Hematopoietic multipotent progenitor cell treated with erythropoietin and hydrocortisone succinate and interleukin-3 and kit ligand, for 4 days (in vitro differentiated cells): Measurements from ENCODE around the gene RNU5D-1.
"Not testable (repeated sequence)": the region's sequence is repeated elsewhere in the genome, so short reads cannot be mapped to it uniquely, and the experiment has no call there.

ENCODE experiments used
- DNase-seq: peaks from one replicate; pipeline ENCODE4 v3.0.0-alpha.2; 2015

Gene RNU5D-1

GRCh38 chr1:44730741-44731512, at the start of gene RNU5D-1:
RNU5D-1 (minus strand) TSS chr1:44731170.
- peak; percentile 98 for DNase-seq

GRCh38 chr1:44780583-44781121, 49.7 kb upstream of the RNU5D-1 start:
- no peak for DNase-seq

GRCh38 chr1:44778705-44779576, 48.0 kb upstream of the RNU5D-1 start:
- no peak for DNase-seq

- peak; percentile 55 for DNase-seq
Observed at GRCh38 chr1:44777969-44778635, 47.1 kb upstream of the RNU5D-1 start.

- DNase-seq: no peak
Observed at GRCh38 chr1:44777547-44777946, 46.6 kb upstream of the RNU5D-1 start.

GRCh38 chr1:44776730-44777068, 45.7 kb upstream of the RNU5D-1 start:
- no peak for DNase-seq

- DNase-seq: peak; percentile 68
Observed at GRCh38 chr1:44775930-44776729, 45.2 kb upstream of the RNU5D-1 start.

- peak; percentile 98 for DNase-seq
Observed at GRCh38 chr1:44775078-44775929, 44.3 kb upstream of the RNU5D-1 start, which contains the start of gene RPS8. RPS8 (plus strand) TSS chr1:44775540; CDS start chr1:44775597, 57 bp downstream.

GRCh38 chr1:44766421-44766820, 35.5 kb upstream of the RNU5D-1 start:
- DNase-seq: not testable (repeated sequence)

GRCh38 chr1:44760876-44761275, 29.9 kb upstream of the RNU5D-1 start:
- no peak for DNase-seq

GRCh38 chr1:44759077-44759476, 28.1 kb upstream of the RNU5D-1 start:
- no peak for DNase-seq

- no peak for DNase-seq
Observed at GRCh38 chr1:44757420-44757819, 26.4 kb upstream of the RNU5D-1 start.

GRCh38 chr1:44747878-44748277, 16.9 kb upstream of the RNU5D-1 start:
- no peak for DNase-seq

GRCh38 chr1:44743211-44743610, 12.2 kb upstream of the RNU5D-1 start:
- no peak for DNase-seq

GRCh38 chr1:44740179-44740617, 9.2 kb upstream of the RNU5D-1 start:
- DNase-seq: no peak

- peak; percentile 99 for DNase-seq
Observed at GRCh38 chr1:44739307-44740178, 8.6 kb upstream of the RNU5D-1 start, which contains the start of gene KIF2C. KIF2C (plus strand) TSS chr1:44739837; CDS start chr1:44739933, 96 bp downstream.

- DNase-seq: not testable (repeated sequence)
Observed at GRCh38 chr1:44738953-44739306, 8.0 kb upstream of the RNU5D-1 start.

GRCh38 chr1:44735992-44736391, 5.0 kb upstream of the RNU5D-1 start:
- no peak for DNase-seq

- DNase-seq: no peak
Observed at GRCh38 chr1:44733784-44734183, 2.8 kb upstream of the RNU5D-1 start.

- DNase-seq: no peak
Observed at GRCh38 chr1:44733365-44733764, 2.4 kb upstream of the RNU5D-1 start.
